Osteoblast (primary cell): ENCODE data around the gene PSAP. TPM values are rescaled to one million over a fixed set of nuclear protein-coding genes. Genes with fewer than 3 reads are reported as not detected.

Experiments used
- DNase-seq: peaks from one replicate; pipeline ENCODE4 v3.0.0; 2011; ENCODE audit warnings: low spot score, mixed read lengths; ENCODE audit not compliant: insufficient read length; ENCODE audit errors: missing footprints
- H2AFZ ChIP-seq: 2 replicates; pipeline ENCODE4 v1.6.0; 2011; ENCODE audit warnings: mild to moderate bottlenecking, low read length
- H3K27ac ChIP-seq: 2 replicates; pipeline ENCODE4 v1.5.1; 2011; ENCODE audit warnings: mild to moderate bottlenecking, low read depth, low read length, moderate library complexity
- H3K27me3 ChIP-seq: 2 replicates; pipeline ENCODE4 v1.6.0; 2012; ENCODE audit warnings: mild to moderate bottlenecking, control low read depth, inconsistent platforms, low read length, moderate library complexity; ENCODE audit not compliant: insufficient read depth
- H3K36me3 ChIP-seq: 2 replicates; pipeline ENCODE4 v1.5.1; 2011; ENCODE audit warnings: mild to moderate bottlenecking, low read length, control low read depth, moderate library complexity; ENCODE audit not compliant: insufficient read depth
- H3K4me1 ChIP-seq: 2 replicates; pipeline ENCODE4 v1.5.1; 2011; ENCODE audit warnings: mild to moderate bottlenecking, low read length, control low read depth, moderate library complexity; ENCODE audit not compliant: insufficient read depth
- H3K4me2 ChIP-seq: 2 replicates; pipeline ENCODE4 v1.6.0; 2011; ENCODE audit warnings: mild to moderate bottlenecking, low read length; ENCODE audit not compliant: insufficient read depth
- H3K4me3 ChIP-seq: fragments of 200-600 bp; sonication (generic); 3 replicates; pipeline ENCODE4 v1.5.1; 2012; ENCODE audit warnings: mild to moderate bottlenecking, low read length, inconsistent platforms; ENCODE audit not compliant: insufficient read depth
- H3K79me2 ChIP-seq: 2 replicates; pipeline ENCODE4 v1.6.0; 2012; ENCODE audit warnings: mild to moderate bottlenecking, low read length, control low read depth, inconsistent platforms; ENCODE audit not compliant: insufficient read depth
- H3K9me3 ChIP-seq: 2 replicates; pipeline ENCODE4 v1.5.1; 2011; ENCODE audit warnings: low read depth, low read length, control low read depth
- H4K20me1 ChIP-seq: 2 replicates; pipeline ENCODE4 v1.6.0; 2012; ENCODE audit warnings: mild to moderate bottlenecking, low read length, control low read depth; ENCODE audit not compliant: insufficient read depth
- total RNA-seq: library from RNA; depleted of rRNA; stranded (reverse); fragments of >200 nt; gene quantifications from 2 replicates; pipeline ENCODE4 v1.2.3, GENCODE V29; 2012
- TF ChIP-seq, protein P1 (sequence below): IDR thresholded peaks from 2 replicates; pipeline ENCODE4 v1.5.1; 2011; ENCODE audit warnings: mild to moderate bottlenecking, low read depth, low read length, moderate library complexity; ENCODE audit errors: extremely low read depth

PSAP gene
- total RNA-seq, 1 donor, result 1,391 TPM

DNA sequence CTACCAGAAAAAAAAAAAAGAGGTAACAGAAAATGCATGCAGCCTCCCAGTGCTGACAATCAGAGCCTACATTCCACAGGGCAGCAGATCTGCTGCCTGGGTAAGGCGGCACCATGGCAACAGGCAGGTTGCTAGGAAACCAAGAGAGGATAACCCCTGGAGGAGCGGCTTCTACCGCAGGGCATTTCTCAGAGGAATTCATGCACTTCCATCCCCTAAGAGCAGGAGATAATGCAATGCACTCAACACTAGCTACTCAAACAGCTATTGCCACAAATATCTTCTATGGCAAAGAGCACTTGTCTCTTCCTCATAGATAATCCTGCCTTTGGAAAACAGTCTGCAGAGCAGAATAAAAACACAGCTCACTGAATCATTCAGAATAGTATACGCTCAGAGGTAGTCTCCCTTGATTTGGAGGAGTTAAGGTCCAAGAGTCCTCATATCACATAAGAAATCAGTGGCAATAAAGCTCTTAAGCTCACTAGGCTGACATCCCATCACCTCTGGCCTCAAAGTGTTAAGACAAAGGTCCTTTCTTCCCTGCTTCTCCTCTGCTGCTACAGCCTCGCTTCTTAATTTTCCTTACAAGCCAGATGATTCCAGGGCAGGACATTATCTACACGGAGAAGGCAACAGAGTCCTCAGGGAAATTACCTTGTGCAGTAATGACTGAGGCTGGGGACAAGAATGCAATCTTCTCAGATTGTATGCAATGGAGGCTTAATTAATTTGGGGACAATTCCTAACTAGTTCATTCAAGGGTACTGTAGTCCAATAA lies 10.7 kb downstream of the PSAP start:
- Histone ChIP-seq H3K27ac (peak overlapping the region; percentile 26), H3K36me3 (no peaks in the 10 kb centered on the region), H3K4me1 (peaks cover 61% of the 10 kb centered on the region), H3K4me3 (no peak overlapping the region), H3K79me2 (peaks cover 94% of the 10 kb centered on the region), H2AFZ (no peak overlapping the region), H3K27me3 (no peaks in the 10 kb centered on the region), H3K4me2 (peak overlapping the region; percentile 35), H4K20me1 (peaks cover 82% of the 10 kb centered on the region), H3K9me3 (no peaks in the 10 kb centered on the region)
- peak; percentile 91 for DNase-seq
- TF ChIP-seq, protein P1, sequence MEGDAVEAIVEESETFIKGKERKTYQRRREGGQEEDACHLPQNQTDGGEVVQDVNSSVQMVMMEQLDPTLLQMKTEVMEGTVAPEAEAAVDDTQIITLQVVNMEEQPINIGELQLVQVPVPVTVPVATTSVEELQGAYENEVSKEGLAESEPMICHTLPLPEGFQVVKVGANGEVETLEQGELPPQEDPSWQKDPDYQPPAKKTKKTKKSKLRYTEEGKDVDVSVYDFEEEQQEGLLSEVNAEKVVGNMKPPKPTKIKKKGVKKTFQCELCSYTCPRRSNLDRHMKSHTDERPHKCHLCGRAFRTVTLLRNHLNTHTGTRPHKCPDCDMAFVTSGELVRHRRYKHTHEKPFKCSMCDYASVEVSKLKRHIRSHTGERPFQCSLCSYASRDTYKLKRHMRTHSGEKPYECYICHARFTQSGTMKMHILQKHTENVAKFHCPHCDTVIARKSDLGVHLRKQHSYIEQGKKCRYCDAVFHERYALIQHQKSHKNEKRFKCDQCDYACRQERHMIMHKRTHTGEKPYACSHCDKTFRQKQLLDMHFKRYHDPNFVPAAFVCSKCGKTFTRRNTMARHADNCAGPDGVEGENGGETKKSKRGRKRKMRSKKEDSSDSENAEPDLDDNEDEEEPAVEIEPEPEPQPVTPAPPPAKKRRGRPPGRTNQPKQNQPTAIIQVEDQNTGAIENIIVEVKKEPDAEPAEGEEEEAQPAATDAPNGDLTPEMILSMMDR, result no peak

DNA sequence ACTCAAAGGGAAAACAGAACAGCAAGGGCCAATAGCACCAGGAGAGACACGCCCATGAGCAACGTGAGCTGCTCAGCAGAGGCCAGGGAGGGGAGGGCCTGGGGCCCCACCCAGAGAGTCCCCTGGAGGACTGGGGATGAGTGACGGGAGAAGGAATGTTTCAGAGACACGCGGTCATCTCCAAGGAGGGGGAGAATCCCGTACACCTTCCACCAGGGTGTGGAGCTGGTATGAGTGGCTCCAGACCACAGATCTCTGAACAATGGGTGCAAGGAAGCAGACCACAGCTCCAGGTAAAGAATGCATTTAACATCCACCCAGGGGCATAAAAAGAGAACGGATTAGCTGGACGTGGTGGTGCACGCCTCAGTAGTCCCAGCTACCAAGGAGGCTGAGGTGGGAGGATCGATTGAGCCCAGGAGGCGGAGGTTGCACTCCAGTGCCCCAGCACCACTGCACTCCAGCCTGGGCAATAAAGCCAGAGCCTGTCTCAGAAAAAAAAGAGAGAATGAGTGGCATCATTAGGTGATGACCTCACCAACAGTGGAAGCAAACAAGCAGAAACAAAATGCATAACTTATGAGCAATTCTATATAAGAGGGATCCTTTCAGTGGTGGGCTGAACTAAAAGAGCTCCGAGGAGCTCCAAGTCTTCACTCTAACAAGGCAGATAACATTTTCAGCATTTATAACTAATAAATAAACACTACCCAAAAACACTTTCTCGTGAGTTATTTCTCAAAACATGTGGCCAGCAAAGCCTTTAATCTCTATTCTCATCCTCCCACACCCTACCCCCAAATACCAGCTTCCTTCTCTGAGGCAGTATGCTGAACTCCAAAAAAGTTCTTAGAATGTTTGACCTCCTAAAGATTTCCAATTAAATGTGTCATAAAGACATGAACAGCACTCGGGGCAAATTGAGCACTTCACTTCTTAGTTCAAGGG lies 12.5 kb downstream of the PSAP start:
- H3K36me3 ChIP-seq, result peaks cover 4% of the 10 kb centered on the region
- peaks cover 63% of the 10 kb centered on the region for H3K4me1 ChIP-seq
- H3K4me3 ChIP-seq, result no peak overlapping the region
- no peak overlapping the region for H2AFZ ChIP-seq
- H4K20me1 ChIP-seq, result peaks cover 80% of the 10 kb centered on the region
- H3K27ac ChIP-seq, result peak overlapping the region; percentile 81
- peak; percentile 55 for DNase-seq
- peak overlapping the region; percentile 47 for H3K4me2 ChIP-seq
- H3K27me3 ChIP-seq, result no peaks in the 10 kb centered on the region
- TF ChIP-seq, protein P1, result no peak
- peaks cover 92% of the 10 kb centered on the region for H3K79me2 ChIP-seq
- no peaks in the 10 kb centered on the region for H3K9me3 ChIP-seq

DNA sequence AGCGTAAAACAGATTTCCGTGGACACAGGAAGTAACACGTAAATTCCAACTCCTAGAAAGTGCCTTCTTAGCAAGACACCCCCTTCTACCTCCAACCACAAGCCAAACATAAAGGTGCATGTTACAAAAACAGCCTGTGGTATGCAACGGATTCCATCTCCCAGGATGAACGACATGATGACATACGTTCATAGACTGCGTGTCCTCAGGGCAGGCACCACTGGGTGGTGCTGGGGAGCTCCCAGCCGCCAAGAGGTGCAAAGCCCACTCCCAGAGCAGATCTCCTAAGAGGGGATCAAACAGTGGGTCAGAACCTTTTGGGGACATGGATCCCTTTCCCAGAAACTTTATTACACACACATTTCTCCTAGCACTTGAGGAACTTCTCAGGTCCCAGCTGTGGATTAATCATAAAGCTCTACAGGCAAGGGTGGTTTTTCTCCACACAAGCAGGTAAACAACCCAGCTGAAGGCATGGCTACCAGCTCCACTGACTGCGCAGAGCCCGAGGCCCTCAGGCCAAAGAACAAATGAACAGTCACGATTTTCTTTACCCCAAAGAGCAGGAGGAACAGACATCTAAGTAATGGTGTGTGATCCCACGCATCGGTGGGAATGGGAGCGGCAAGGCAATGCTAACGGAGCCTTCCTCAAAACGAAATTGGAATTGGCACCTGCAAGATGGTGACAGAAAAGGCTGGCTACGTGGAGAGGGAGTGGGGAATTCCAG lies 13.8 kb downstream of the PSAP start:
- no peaks in the 10 kb centered on the region for H3K27me3 ChIP-seq
- no peak overlapping the region for H2AFZ ChIP-seq
- H3K4me2 ChIP-seq, result no peak overlapping the region
- peaks cover 91% of the 10 kb centered on the region for H3K79me2 ChIP-seq
- H4K20me1 ChIP-seq, result peaks cover 78% of the 10 kb centered on the region
- H3K9me3 ChIP-seq, result no peaks in the 10 kb centered on the region
- peak; percentile 29 for DNase-seq
- H3K4me3 ChIP-seq, result no peak overlapping the region
- H3K4me1 ChIP-seq, result peaks cover 64% of the 10 kb centered on the region
- TF ChIP-seq, protein P1, result peak; percentile 19
- H3K27ac ChIP-seq, result peak overlapping the region; percentile 81
- peaks cover 4% of the 10 kb centered on the region for H3K36me3 ChIP-seq
